NCI-H524 (cell line): ENCODE measurements around the gene KNG1.
"Not testable (repeated sequence)": the region's sequence is repeated elsewhere in the genome, so short reads cannot be mapped to it uniquely, and the experiment has no call there.

Experiments used
- DNase-seq, 2 experiments: peaks; one replicate each; lab custom pipeline; 2025; lab: John Stamatoyannopoulos, UW

The KNG1 gene

DNA sequence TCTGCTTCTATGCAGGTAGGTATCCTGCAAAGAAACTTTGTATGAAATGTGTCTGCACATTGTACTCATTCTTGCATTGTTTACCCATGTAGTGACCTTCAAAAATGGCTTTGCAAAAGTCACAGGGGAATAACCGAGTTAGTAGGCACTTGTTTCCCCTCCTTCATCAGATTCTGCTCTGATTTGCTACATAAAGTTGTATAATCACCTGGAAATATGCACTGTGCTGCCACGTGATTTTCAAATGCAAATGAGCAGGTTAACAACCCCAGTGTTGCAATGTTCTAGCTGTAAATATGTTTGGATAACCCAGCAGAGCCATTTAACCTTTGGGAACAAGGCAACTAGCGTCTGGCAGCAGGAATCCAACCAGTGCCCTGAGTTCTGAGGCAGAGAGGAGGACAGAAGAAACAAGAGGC, at the start of gene KNG1:
TSS of gene KNG1 (plus strand) at position 321 of the 419 bp plus-strand sequence. CDS start 184 bp downstream, outside the sequence.
- DNase-seq: no peak

DNA sequence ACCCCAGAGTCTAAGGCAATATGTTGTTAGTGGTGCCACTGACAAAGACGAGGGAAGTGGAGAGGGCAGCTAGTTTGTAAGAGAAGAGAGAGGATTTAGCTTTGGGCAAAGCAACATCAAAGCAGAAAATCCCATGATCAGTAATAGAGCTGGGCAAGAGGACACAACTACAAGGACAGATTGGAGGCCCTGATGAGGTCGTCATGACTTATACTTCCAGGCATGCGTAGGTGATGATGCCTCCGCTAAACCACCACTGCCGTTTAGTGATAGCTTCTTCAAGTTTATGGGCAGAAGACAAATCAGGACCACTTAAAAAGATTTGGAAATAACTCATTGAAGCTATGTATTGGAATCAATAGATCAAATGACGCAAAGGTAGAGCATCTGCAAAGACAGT, 48.7 kb upstream of the KNG1 start:
- DNase-seq: no peak

DNA sequence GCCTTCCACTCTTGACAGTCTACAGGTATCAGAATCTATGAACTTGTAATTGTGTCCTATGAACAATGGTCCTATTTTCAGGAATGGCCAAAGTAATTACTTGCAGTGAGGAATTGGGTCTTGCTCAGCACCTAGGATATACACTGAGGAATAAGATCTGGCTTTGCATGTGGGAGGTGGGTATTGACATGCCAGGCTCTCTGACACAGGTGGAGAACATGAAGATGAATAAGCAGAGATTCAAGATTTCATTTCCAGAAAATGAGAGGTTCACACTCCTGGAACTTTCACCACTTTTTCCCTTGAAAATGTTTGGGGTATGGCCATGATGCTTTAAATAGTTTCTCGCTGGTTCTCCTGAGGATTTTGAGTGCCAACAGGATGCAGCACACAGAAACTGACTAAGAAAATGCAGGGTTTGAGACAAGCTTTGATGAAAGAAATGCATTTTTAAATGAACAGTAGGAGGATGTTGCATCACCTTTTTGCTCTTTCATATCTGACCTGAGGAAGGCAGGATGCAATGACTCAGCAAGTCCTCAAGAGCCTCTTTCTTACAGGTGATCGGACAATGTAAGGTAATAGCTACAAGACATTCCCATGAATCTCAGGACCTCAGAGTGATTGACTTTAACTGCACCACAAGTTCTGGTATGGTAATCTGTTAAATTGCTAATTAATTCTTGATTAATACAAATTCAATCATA, 47.6 kb upstream of the KNG1 start:
- DNase-seq: no peak

DNA sequence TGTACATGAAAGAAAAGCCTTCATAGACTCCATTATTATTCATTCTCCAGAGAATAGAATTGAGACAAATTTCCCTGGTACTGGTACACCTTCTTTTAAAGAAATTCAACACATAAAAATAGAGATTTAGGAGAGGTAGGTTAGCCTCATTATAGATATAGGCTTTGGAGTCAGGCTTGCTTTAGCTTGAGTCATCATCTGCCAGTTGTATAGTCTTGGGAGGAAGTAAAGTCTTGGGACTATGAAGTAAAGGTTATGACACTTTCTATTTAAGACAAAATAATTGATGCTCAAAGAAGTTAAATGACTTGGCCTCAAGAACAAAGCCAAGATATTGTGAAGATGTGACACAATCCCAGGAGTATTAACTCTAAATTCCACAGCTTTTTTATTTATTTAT, 47.0 kb upstream of the KNG1 start:
- no peak for DNase-seq

DNA sequence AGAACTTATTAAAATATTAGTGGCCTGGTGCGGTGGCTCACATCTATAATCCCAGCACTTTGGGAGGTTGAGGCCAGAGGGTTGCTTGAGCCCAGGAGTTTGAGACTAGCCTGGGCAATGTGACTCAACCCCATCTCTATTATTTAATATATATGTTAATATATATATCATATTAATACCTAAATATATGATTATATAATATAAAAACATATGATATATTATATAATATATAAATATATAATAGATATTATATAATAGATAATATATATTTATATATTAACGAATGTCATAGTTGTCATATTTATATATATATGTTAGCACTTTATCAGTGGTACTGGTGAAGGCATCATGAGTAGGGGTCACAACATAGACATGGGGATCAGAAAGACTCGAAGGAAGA, 46.1 kb upstream of the KNG1 start:
- DNase-seq: no peak

DNA sequence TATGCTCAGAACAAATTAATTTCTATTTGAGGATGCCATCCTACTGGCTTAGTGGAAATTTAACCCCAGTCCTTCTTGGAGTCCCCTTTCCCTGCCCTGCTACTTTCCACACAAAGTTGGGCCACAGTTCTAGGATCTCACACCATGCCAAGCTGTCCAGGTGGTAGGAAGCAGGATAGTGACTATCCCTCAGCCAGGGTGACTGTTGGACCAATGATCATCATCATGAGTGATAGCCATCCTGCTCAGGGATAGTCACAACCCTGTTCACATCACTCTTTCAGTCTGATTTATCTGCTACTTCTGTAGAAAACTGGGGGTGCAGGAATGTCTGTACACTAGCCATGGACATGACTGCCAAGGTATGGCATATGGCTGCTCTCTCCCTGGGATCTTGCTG, 38.6 kb upstream of the KNG1 start:
- no peak for DNase-seq

DNA sequence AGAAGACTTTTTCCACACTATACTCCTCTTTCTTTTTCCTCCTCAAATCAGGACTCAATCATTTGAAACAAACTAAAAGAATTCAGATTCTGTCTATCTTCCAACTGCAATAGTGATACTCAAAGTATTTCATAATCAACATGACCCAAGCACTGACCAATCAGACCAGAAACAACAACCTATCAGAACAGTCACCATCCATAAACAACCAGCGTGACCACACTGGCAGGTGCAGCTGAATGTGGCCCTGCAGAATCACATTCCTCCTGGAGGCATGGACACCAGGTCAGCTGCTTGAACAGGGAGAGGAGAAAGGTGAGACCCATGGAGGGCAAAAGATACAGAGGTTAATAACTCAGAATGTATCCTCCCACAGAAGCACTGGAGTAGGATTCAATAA, 38.0 kb upstream of the KNG1 start:
- DNase-seq: no peak

DNA sequence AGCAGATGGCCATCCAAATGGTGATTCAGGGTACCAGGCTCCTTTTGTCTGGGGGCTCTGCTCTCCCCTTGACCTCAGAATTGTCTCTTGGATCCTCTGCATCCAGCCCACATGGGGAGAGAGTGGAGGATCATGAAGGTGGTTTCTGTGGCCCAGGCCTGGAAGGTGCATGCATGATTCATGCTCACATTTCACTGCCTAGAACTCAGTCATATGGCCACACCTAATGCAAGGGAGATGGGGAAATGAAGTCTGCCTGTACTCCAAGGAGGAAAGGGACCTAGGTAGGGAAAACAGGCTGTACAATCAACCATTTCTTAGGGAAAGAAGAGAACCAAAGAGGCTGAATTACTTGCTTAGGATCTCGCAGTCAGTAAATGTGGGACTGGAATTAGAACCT, 36.3 kb upstream of the KNG1 start:
- no peak for DNase-seq

DNA sequence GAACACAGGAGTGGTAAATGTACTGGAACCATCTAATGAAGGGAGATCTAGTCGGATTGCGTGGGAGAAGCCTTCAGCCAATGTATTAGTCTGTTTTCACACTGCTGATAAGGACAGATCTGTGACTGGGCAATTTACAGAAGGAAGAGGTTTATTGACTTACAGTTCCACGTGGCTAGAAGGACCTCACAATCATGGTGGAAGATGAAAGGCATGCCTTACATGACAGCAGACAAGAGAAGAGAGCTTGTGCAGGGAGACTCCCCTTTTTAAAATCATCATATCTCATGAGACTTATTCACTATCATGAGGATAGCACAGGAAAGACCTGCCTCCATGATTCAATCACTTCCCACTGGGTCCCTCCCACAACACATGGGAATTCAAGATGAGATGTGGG, 34.3 kb upstream of the KNG1 start:
- no peak for DNase-seq

DNA sequence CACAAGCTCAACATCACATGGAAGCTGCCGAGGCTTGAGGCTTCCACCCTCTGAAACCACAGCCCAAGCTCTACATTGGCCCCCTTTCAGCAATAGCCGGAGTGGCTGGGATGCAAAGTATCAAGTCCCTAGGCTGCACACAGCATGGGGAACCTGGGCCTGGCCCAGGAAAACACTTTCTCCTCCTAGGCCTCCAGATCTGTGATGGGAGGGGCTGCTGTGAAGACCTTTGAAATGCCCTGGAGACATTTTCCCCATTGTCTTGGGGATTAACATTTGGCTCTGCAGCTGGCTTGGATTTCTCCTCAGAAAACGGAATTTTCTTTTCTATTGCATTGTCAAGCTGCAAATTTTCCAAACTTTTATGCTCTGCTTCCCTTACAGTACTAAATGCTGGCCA, 33.2 kb upstream of the KNG1 start:
- no peak for DNase-seq

DNA sequence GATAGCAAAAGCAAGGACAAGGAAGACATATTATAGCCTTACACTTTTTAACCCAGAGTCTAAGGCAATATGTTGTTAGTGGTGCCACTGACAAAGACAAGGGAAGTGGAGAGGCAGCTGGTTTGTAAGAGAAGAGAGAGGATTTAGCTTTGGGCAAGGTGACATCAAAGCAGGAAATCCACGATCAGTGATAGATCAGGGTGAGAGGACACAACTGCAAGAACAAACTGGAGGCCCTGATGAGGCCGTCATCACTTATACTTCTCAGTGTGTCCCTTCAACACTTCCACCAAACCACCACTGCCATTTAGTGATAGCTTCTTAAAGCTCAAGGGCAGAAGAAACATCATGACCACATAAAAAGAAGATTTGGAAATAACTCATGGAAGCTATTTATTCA, 30.7 kb upstream of the KNG1 start:
- DNase-seq: not testable (repeated sequence)

DNA sequence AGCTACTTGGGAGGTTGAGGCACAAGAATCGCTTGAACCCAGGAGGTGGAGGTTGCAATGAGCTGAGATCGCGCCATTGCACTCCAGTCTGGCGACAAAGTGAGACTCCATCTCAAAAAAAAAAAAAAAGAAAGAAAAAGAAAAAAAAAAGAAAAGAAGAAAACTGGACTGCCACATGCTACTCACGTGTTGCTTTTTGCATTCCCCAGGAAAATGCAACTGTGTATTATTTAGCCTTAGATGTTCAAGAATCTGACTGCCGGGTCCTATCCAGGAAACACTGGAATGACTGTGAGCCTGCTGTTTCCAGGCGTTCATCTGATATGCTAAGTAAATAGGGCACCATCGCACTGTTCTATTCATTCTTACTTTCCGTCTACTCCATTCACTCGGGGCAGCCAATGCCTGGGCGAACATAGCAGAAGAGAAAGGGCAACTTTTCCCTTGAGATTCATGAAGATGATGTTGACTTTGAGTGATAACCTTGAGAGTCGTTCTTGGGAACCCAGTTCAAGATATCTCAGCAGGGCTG, 30.0 kb upstream of the KNG1 start:
- DNase-seq: no peak

DNA sequence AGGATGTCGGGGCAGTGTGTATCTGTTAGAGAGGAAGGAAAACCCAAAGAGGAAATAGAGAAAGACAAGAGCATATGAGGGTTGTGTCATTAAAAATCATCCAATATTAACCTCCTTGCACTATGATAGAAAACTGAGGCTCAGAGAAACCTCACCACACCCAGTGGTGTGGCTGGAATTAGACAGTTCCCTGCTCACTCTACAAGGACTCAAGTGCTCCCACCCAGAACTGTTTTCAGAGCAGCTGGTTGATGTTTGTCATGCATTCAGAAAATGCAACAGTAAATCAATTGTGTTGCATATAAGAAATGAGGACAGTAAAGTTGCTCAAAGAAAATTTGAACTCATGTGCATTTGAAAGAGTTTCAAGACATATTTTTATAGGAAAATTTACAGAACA, 26.9 kb upstream of the KNG1 start:
- DNase-seq: not testable (repeated sequence)

DNA sequence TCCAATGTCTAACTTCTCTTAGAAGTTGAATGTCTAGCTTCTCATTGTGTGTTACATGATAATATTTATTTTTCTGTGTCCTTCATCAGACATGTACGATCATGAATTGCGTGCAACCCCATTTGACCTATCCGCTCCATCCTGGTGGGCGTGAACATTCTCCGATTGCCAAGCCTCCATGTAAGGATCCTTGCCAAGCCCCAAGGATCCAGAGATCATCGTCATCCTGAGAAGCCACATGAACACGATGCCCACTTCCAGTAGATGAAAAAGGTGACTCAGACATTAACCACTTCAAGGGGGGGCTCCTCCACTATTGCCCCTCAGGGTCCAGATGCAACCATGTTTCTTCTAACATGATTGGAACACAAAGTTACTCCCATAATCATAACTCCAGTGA, 25.5 kb upstream of the KNG1 start:
- no peak for DNase-seq

DNA sequence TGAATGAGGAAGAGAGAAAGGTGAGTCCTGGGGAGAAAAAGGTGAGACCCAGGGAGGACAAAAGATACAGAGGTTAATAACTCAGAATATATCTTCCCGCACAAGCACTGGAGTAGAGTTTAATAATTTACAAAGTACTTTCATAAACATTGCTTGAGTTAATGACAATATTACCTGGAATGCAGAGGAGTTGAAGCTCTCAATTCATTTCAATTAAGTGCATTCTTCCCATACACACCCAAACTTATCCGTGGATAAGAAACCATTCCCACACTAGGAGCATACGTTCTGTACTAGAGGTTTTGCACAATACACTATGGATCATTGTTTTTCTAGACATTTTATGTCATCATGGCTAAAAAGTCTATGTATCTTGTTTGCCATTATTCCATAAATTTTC, 23.3 kb upstream of the KNG1 start:
- no peak for DNase-seq

DNA sequence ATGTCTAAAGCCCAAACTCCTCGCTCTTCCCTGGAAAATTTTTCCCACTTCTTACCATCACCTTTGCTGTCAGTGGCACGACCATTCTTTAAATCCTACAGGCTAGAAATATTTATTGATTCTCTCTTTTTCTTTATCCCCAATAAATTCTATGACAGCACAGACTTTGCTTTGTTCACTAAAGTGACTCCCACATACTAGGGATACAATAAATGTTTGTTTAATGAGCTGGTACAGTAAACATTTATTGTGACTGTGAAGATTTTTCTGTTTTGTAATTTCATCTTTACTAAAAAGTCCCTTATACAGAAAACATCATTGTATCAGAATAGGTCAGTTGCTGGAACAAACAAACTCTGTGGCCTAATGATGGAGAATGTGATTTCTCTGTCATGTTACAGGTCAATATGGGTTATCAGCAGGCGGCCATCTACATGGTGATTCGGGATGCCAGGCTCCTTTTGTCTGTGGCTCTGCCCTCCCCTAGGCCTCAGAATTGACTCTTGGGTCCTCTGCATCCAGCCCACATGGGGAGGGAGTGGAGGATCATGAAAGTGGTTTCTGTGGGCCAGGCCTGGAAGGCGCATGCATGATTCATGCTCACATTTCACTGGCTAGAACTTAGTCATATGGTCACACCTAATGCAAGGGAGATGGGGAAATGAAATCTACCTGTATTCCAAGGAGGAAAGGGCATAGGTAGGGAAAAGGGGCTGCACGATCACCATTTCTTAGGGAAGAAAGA, 22.7 kb upstream of the KNG1 start:
- DNase-seq: no peak

DNA sequence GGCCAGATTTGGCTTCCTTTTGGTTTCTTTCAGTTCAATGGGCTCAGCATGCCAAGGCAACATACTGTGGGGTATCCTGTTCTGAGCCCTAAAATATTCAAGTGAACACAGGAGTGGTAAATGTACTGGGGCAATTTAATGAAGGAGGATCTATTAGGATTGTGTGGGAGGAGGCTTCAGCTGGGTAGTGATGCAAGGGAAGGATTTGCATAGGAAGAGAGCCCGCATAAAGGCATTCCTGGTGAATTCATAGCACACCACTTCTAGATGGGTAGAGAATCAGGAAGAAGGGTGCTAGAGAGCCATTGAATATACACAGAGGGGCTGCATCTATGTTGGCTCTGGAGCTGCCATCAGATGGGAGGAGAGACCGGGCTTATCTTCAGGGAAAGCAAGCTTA, 20.6 kb upstream of the KNG1 start:
- DNase-seq: no peak

DNA sequence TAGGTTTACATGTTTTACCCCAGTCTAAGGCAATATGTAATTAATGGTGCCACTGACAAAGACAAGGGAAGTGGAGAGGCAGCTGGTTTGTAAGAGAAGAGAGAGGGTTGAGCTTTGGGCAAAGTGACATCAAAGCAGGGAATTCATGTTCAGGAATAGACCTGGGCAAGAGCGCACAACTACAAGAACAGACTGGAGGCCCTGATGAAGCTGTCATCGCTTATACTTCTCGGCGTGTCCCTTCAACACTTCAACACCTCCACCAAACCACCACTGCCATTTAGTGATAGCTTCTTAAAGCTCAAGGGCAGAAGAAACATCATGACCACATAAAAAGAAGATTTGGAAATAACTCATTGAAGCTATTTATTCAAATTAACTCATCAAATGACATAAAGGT, 19.6 kb upstream of the KNG1 start:
- DNase-seq: no peak

DNA sequence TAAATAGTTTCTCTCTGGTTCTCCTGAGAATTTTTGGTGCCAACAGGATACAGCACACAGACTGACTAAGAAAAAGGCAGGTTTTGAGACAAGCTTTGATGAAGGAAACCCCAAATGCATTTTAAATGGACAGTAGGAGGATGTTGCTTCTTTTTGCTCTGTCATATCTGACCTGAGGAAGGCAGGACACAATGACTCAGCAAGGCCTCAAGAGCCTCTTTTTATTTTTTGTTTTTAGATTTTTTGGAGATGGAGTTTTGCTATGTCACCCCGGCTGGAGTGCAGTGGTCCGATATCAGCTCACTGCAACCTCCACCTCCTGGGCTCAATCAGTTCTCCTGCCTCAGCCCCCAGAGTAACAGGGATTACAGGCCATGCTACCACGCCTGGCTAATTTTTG, 16.9 kb upstream of the KNG1 start:
- DNase-seq: no peak

DNA sequence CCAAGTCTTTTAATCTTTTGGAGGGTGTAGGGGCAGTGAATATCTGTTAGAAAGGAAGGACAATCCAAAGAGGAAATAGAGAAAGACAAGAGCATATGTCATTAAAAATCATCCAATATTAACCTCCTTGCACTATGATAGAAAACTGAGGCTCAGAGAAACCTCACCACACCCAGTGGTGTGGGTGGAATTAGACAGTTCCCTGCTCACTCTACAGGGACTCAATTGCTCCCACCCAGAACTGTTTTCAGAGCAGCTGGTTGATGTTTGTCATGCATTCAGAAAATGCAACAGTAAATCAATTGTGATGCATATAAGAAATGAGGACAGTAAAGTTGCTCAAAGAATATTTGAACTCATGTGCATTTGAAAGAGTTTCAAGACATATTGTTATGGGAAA, 14.7 kb upstream of the KNG1 start:
- DNase-seq: not testable (repeated sequence)

DNA sequence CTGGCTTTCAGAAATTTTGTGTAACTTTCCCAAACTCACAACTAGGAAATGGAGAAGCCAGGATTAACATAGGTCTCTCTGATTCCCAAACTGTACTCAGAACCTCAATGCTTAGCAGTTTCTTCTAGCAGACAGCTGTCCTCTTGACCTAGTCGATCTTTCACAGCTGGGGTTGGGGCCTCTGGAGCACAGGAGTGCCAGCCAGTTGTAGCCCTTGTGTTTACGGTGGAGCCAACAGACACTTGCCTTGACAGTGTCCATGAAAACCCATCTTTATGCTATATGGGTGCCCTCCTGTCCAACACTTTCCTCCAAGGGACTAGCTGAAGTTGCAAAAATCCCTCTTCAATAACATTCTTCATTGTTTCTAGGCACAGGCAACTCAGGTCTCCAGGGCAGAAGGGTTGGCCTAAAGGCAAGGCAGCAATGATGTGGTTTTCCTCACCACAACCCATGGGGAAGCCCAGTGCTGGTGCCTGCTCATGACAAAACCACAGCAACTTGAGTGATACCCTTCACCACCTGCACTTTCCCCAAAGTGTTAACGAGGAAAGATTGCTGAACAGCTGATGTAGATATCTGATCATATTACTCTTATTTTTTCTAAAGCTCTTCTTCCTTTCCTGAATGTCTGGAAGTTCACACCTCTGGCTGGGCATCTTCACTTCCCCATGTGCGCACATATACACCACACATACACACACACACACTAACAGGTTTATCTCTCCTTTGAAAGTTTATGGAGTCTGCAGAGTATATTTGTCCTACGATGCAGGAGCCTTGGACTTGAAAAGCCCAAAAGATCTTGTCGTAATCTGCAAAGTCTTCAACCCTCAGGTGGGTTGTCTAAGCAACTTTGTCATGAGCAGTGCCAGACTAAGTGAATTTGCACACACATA, 11.0 kb upstream of the KNG1 start:
- DNase-seq: no peak

DNA sequence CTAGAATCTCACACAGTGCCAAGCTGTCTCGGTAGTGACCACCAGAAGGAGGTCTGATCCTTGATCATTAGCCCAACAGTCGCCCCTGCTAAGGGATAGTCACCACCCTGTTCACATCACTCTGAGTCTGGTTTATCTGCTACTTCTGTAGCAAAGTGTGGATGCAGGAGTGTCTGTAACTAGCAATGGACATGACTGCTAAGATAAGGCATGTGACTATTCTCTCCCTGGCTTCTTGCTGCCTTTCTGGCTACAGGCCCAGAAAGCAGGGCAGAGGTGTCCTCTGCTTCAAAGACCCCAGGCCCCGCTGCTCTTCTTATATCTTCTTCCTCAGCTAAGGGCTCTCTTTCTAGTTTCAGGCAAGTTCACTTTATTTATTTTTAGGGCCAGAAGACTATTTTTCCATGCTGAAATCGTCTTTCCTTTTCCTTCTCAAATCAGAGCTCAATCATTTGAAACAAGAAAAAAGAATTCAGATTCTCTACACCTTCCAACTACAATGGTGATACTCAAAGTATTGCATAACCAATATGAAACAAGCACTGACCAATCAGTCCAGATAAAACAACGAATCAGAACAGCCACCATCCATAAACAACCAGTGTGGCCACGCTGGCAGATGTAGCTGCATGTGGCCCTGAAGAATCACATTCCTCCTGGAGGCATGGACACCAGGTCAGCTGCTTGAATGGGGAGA, 8.0 kb upstream of the KNG1 start:
- no peak for DNase-seq
